ENCODE data around the gene IRS4. TPM values are rescaled to one million over a fixed set of nuclear protein-coding genes. Genes with fewer than 3 reads are reported as not detected.

IRS4 gene
- 0.74 TPM for total RNA-seq

GRCh38 chrX:108736509-108737479 is at the start of gene IRS4:
Gene IRS4, minus strand, starts transcription at chrX:108736563.
- H3K27ac ChIP-seq, result peak within 1 kb of the TSS; percentile 21
- peaks cover 6% of the 10 kb centered on the region for H3K27me3 ChIP-seq
- intact Hi-C loops (cut with DNase I), result no loop called here
- no peak for TF ChIP-seq POLR2A (IDR thresholded peaks at IDR 0.05)
- peak in 1 of 2 donors; percentile 28 for TF ChIP-seq POLR2AphosphoS5 (IDR thresholded peaks at IDR 0.05; ENCODE audit: insufficient read depth in 1 of 2, low read depth in 1 of 2)
- TF ChIP-seq CTCF (IDR thresholded peaks at IDR 0.05), result no peak
- H3K9me3 ChIP-seq, result no peaks in the 10 kb centered on the region
- no peaks in the 10 kb centered on the region for H3K4me1 ChIP-seq
- peak within 1 kb of the TSS; percentile 42 to 53 for H3K4me3 ChIP-seq
- no peaks in the 10 kb centered on the region for H3K36me3 ChIP-seq
- DNase-seq (ENCODE audit: extremely low spot score in 2 of 2), result no peak

GRCh38 chrX:108772549-108772948 is 36.2 kb upstream of the IRS4 start:
- Histone ChIP-seq H3K27ac (no peak overlapping the region), H3K4me3 (no peak overlapping the region), H3K27me3 (no peaks in the 10 kb centered on the region), H3K4me1 (no peaks in the 10 kb centered on the region), H3K36me3 (no peaks in the 10 kb centered on the region), H3K9me3 (no peaks in the 10 kb centered on the region)
- intact Hi-C loops (cut with DNase I), result no loop called here
- DNase-seq (ENCODE audit: extremely low spot score in 2 of 2), result no peak
- TF ChIP-seq POLR2A (IDR thresholded peaks at IDR 0.05) (no peak), CTCF (IDR thresholded peaks at IDR 0.05) (no peak), POLR2AphosphoS5 (IDR thresholded peaks at IDR 0.05; ENCODE audit: insufficient read depth in 1 of 2, low read depth in 1 of 2) (no peak)

- Histone ChIP-seq H3K4me3 (no peak overlapping the region), H3K27me3 (no peaks in the 10 kb centered on the region), H3K36me3 (no peaks in the 10 kb centered on the region), H3K27ac (no peak overlapping the region), H3K9me3 (no peaks in the 10 kb centered on the region), H3K4me1 (no peaks in the 10 kb centered on the region)
- no peak for DNase-seq (ENCODE audit: extremely low spot score in 2 of 2)
- intact Hi-C loops (cut with DNase I), result no loop called here
- no peak for TF ChIP-seq POLR2AphosphoS5 (IDR thresholded peaks at IDR 0.05; ENCODE audit: insufficient read depth in 1 of 2, low read depth in 1 of 2)
- TF ChIP-seq POLR2A (IDR thresholded peaks at IDR 0.05), result no peak
- no peak for TF ChIP-seq CTCF (IDR thresholded peaks at IDR 0.05)
Measured at GRCh38 chrX:108763559-108763958, 27.2 kb upstream of the IRS4 start.

GRCh38 chrX:108740299-108740774 is 4.0 kb upstream of the IRS4 start:
- TF ChIP-seq POLR2AphosphoS5 (IDR thresholded peaks at IDR 0.05; ENCODE audit: insufficient read depth in 1 of 2, low read depth in 1 of 2) (no peak), CTCF (IDR thresholded peaks at IDR 0.05) (no peak), POLR2A (IDR thresholded peaks at IDR 0.05) (no peak)

GRCh38 chrX:108737754-108738153 is 1.4 kb upstream of the IRS4 start:
- intact Hi-C loops (cut with DNase I), result no loop called here
- TF ChIP-seq POLR2AphosphoS5 (IDR thresholded peaks at IDR 0.05; ENCODE audit: insufficient read depth in 1 of 2, low read depth in 1 of 2), result no peak
- TF ChIP-seq CTCF (IDR thresholded peaks at IDR 0.05), result no peak
- no peak for TF ChIP-seq POLR2A (IDR thresholded peaks at IDR 0.05)
- H3K4me1 ChIP-seq, result no peaks in the 10 kb centered on the region
- peaks cover 2% of the 10 kb centered on the region for H3K27me3 ChIP-seq
- no peak overlapping the region for H3K4me3 ChIP-seq
- no peak for DNase-seq (ENCODE audit: extremely low spot score in 2 of 2)
- H3K36me3 ChIP-seq, result no peaks in the 10 kb centered on the region
- H3K27ac ChIP-seq, result no peak overlapping the region
- H3K9me3 ChIP-seq, result no peaks in the 10 kb centered on the region

More at GRCh38 chrX:108740299-108740774, 4.0 kb upstream of the IRS4 start:
- DNase-seq (ENCODE audit: extremely low spot score in 2 of 2), result no peak
- no peaks in the 10 kb centered on the region for H3K9me3 ChIP-seq
- H3K27me3 ChIP-seq, result no peaks in the 10 kb centered on the region
- H3K4me1 ChIP-seq, result no peaks in the 10 kb centered on the region
- no peaks in the 10 kb centered on the region for H3K36me3 ChIP-seq
- intact Hi-C loops (cut with DNase I), result no loop called here
- H3K27ac ChIP-seq, result no peak overlapping the region
- H3K4me3 ChIP-seq, result no peak overlapping the region
